IPS-20b (cell line): ENCODE results near the gene FGF18.
A peak's percentile ranks its signal among the peaks of the same experiment; 100 is the strongest.

Experiments
- H3K27ac ChIP-seq: one replicate; pipeline ENCODE4 v1.5.1; 2013; ENCODE audit warnings: low read length
- H3K27me3 ChIP-seq: 2 replicates; pipeline ENCODE4 v1.6.1; 2013; ENCODE audit warnings: mild to moderate bottlenecking, low read length, inconsistent platforms; ENCODE audit not compliant: insufficient read depth
- H3K36me3 ChIP-seq: 2 replicates; pipeline ENCODE4 v1.6.1; 2013; ENCODE audit warnings: low read depth, mild to moderate bottlenecking, inconsistent platforms, low read length, moderate library complexity; ENCODE audit not compliant: insufficient read depth
- H3K4me1 ChIP-seq: 2 replicates; pipeline ENCODE4 v1.6.1; 2013; ENCODE audit warnings: mild to moderate bottlenecking, control low read depth, inconsistent platforms, low read length, moderate library complexity; ENCODE audit not compliant: insufficient read depth
- H3K4me3 ChIP-seq: 2 replicates; pipeline ENCODE4 v1.5.1; 2013; ENCODE audit warnings: mild to moderate bottlenecking, low read length, inconsistent platforms
- H3K9ac ChIP-seq: 2 replicates; pipeline ENCODE4 v1.6.1; 2013; ENCODE audit warnings: low read depth, mild to moderate bottlenecking, inconsistent platforms, low read length, moderate library complexity
- H3K9me3 ChIP-seq: 2 replicates; pipeline ENCODE4 v1.6.1; 2013; ENCODE audit warnings: mild to moderate bottlenecking, low read depth, low read length, inconsistent platforms; ENCODE audit not compliant: insufficient read depth

FGF18 gene

GRCh38 chr5:171450423-171451331 is 31.2 kb downstream of the FGF18 start:
- Histone ChIP-seq H3K4me3 (peak overlapping the region; percentile 50; the same call in 1 of the 2 replicates), H3K4me1 (0 out of 2 replicates have a peak, but pooled peaks cover 3% of the 10 kb centered on the region), H3K36me3 (no peaks in the 10 kb centered on the region), H3K27ac (no peak overlapping the region), H3K9me3 (no peaks in the 10 kb centered on the region), H3K27me3 (peaks cover 13% of the 10 kb centered on the region; the same call in 1 of the 2 replicates), H3K9ac (peak overlapping the region; percentile 34; the same call in 1 of the 2 replicates)

GRCh38 chr5:171451421-171451820 is 32.0 kb downstream of the FGF18 start:
- Histone ChIP-seq H3K36me3 (no peaks in the 10 kb centered on the region), H3K9ac (peak overlapping the region; percentile 34; the same call in 1 of the 2 replicates), H3K4me3 (peak overlapping the region; percentile 42; the same call in 1 of the 2 replicates), H3K9me3 (no peaks in the 10 kb centered on the region), H3K27me3 (peaks cover 13% of the 10 kb centered on the region; the same call in 1 of the 2 replicates), H3K27ac (no peak overlapping the region), H3K4me1 (0 out of 2 replicates have a peak, but pooled peaks cover 3% of the 10 kb centered on the region)

- H3K9me3 ChIP-seq: no peaks in the 10 kb centered on the region
- no peaks in the 10 kb centered on the region for H3K4me1 ChIP-seq
- H3K9ac ChIP-seq: no peak overlapping the region
- H3K27me3 ChIP-seq: peaks cover 13% of the 10 kb centered on the region; the same call in 1 of the 2 replicates
- no peak overlapping the region for H3K27ac ChIP-seq
- H3K36me3 ChIP-seq: no peaks in the 10 kb centered on the region
- H3K4me3 ChIP-seq: no peak overlapping the region
These were observed 33.7 kb downstream of the FGF18 start for GRCh38 chr5:171453056-171453725.

GRCh38 chr5:171453988-171454387 is 34.5 kb downstream of the FGF18 start:
- Histone ChIP-seq H3K9me3 (no peaks in the 10 kb centered on the region), H3K9ac (no peak overlapping the region), H3K27ac (no peak overlapping the region), H3K4me1 (no peaks in the 10 kb centered on the region), H3K36me3 (no peaks in the 10 kb centered on the region), H3K27me3 (peaks cover 13% of the 10 kb centered on the region; the same call in 1 of the 2 replicates), H3K4me3 (no peak overlapping the region)

- no peaks in the 10 kb centered on the region for H3K4me1 ChIP-seq
- no peak overlapping the region for H3K4me3 ChIP-seq
- no peaks in the 10 kb centered on the region for H3K9me3 ChIP-seq
- no peak overlapping the region for H3K27ac ChIP-seq
- no peak overlapping the region for H3K9ac ChIP-seq
- peaks cover 11% of the 10 kb centered on the region; the same call in 1 of the 2 replicates for H3K27me3 ChIP-seq
- no peaks in the 10 kb centered on the region for H3K36me3 ChIP-seq
These were observed 35.1 kb downstream of the FGF18 start for GRCh38 chr5:171454549-171454948.

- no peaks in the 10 kb centered on the region for H3K36me3 ChIP-seq
- H3K27ac ChIP-seq: no peak overlapping the region
- no peaks in the 10 kb centered on the region for H3K4me1 ChIP-seq
- no peak overlapping the region for H3K9ac ChIP-seq
- H3K4me3 ChIP-seq: no peak overlapping the region
- no peaks in the 10 kb centered on the region for H3K9me3 ChIP-seq
- H3K27me3 ChIP-seq: peaks cover 4% of the 10 kb centered on the region; the same call in 1 of the 2 replicates
These were observed 36.1 kb downstream of the FGF18 start for GRCh38 chr5:171455522-171455921.

GRCh38 chr5:171457208-171457981 is 37.9 kb downstream of the FGF18 start:
- no peak overlapping the region for H3K4me3 ChIP-seq
- H3K9me3 ChIP-seq: no peaks in the 10 kb centered on the region
- no peaks in the 10 kb centered on the region for H3K27me3 ChIP-seq

GRCh38 chr5:171459839-171460238 is 40.4 kb downstream of the FGF18 start:
- Histone ChIP-seq H3K9me3 (no peaks in the 10 kb centered on the region), H3K27me3 (no peaks in the 10 kb centered on the region; the same call in 1 of the 2 replicates), H3K36me3 (no peaks in the 10 kb centered on the region), H3K27ac (no peak overlapping the region), H3K4me3 (no peak overlapping the region), H3K9ac (no peak overlapping the region), H3K4me1 (peaks cover 5% of the 10 kb centered on the region; the same call in 1 of the 2 replicates)

More at GRCh38 chr5:171457208-171457981, 37.9 kb downstream of the FGF18 start:
- no peak overlapping the region for H3K27ac ChIP-seq
- H3K9ac ChIP-seq: no peak overlapping the region
- no peaks in the 10 kb centered on the region for H3K36me3 ChIP-seq
- H3K4me1 ChIP-seq: no peaks in the 10 kb centered on the region

GRCh38 chr5:171462136-171462927 is 42.9 kb downstream of the FGF18 start:
- H3K27me3 ChIP-seq: no peaks in the 10 kb centered on the region; the same call in 1 of the 2 replicates
- H3K27ac ChIP-seq: no peak overlapping the region
- 0 out of 2 replicates have a peak overlapping the region, but pooled peaks have one; percentile 3 for H3K9ac ChIP-seq
- H3K9me3 ChIP-seq: no peaks in the 10 kb centered on the region
- peaks cover 5% of the 10 kb centered on the region; the same call in 1 of the 2 replicates for H3K4me1 ChIP-seq
- H3K36me3 ChIP-seq: no peaks in the 10 kb centered on the region
- no peak overlapping the region for H3K4me3 ChIP-seq

- H3K27me3 ChIP-seq: no peaks in the 10 kb centered on the region; the same call in 1 of the 2 replicates
These were observed 43.7 kb downstream of the FGF18 start for GRCh38 chr5:171462928-171463861.

More at GRCh38 chr5:171462928-171463861, 43.7 kb downstream of the FGF18 start:
- Histone ChIP-seq H3K4me3 (no peak overlapping the region), H3K27ac (no peak overlapping the region), H3K9me3 (no peaks in the 10 kb centered on the region), H3K4me1 (peaks cover 5% of the 10 kb centered on the region; the same call in 1 of the 2 replicates), H3K9ac (0 out of 2 replicates have a peak overlapping the region, but pooled peaks have one; percentile 3), H3K36me3 (no peaks in the 10 kb centered on the region)
